ENCODE measurements around the gene IMPDH2.

Gene IMPDH2

GRCh38 chr3:49028673-49029562, at the start of gene IMPDH2:
IMPDH2 (minus strand) TSS chr3:49029398; CDS start chr3:49029350, 48 bp downstream.
- DNase-seq = peak; percentile 91

GRCh38 chr3:49076646-49077045, 47.4 kb upstream of the IMPDH2 start:
- DNase-seq = no peak

- no peak for DNase-seq
Measured at GRCh38 chr3:49076116-49076515, 46.9 kb upstream of the IMPDH2 start.

GRCh38 chr3:49058011-49058410, 28.8 kb upstream of the IMPDH2 start:
- no peak for DNase-seq

- DNase-seq = no peak
Measured at GRCh38 chr3:49057268-49057667, 28.1 kb upstream of the IMPDH2 start.

GRCh38 chr3:49054344-49054862, 25.2 kb upstream of the IMPDH2 start:
- DNase-seq = no peak

GRCh38 chr3:49053543-49053942, 24.3 kb upstream of the IMPDH2 start:
- DNase-seq = no peak

- DNase-seq = no peak
Measured at GRCh38 chr3:49035281-49035680, 6.1 kb upstream of the IMPDH2 start.

- DNase-seq = no peak
Measured at GRCh38 chr3:49034650-49035049, 5.5 kb upstream of the IMPDH2 start.

- DNase-seq = no peak
Measured at GRCh38 chr3:49032646-49033304, 3.6 kb upstream of the IMPDH2 start.

GRCh38 chr3:49030321-49030720, 1.1 kb upstream of the IMPDH2 start:
- DNase-seq = no peak

GRCh38 chr3:49029563-49029884, 326 bp upstream of the IMPDH2 start:
- DNase-seq = no peak

GRCh38 chr3:49028298-49028672, 913 bp downstream of the IMPDH2 start:
- DNase-seq = no peak

- DNase-seq = no peak
Measured at GRCh38 chr3:49027634-49028033, 1.6 kb downstream of the IMPDH2 start.

GRCh38 chr3:49026536-49026935, 2.7 kb downstream of the IMPDH2 start:
- DNase-seq = no peak

GRCh38 chr3:49025793-49026520, 3.2 kb downstream of the IMPDH2 start:
- no peak for DNase-seq

- DNase-seq = no peak
Measured at GRCh38 chr3:49025005-49025792, 4.0 kb downstream of the IMPDH2 start.

- no peak for DNase-seq
Measured at GRCh38 chr3:49024449-49024848, 4.7 kb downstream of the IMPDH2 start.

GRCh38 chr3:49023775-49024174, 5.4 kb downstream of the IMPDH2 start:
- no peak for DNase-seq

- no peak for DNase-seq
Measured at GRCh38 chr3:49022688-49023171, 6.5 kb downstream of the IMPDH2 start.

- peak; percentile 84 for DNase-seq
Measured at GRCh38 chr3:49021813-49022687, 7.1 kb downstream of the IMPDH2 start, which contains the start of gene NDUFAF3. NDUFAF3 (plus strand) TSS chr3:49022121; CDS start chr3:49022145, 24 bp downstream.
